Thyroid gland (tissue), 4 donors: ENCODE measurements around the gene ASCL1. TPM values are rescaled to one million over a fixed set of nuclear protein-coding genes. Genes with fewer than 3 reads are reported as not detected.
A peak's percentile ranks its signal among the peaks of the same experiment; 100 is the strongest.

Source experiments
- DNase-seq, 2 donors: peaks; one replicate each; pipeline ENCODE4 v3.0.0-alpha.2; 2019
- H3K27ac ChIP-seq, 3 donors: fragments of 200-600 bp; sonication (generic); 1 replicate in 2 of 3; 2 replicates in 1 of 3; pipeline ENCODE4 v1.5.1; 2016 to 2019; ENCODE audit warnings: mild to moderate bottlenecking in 1 of 3, moderate library complexity in 1 of 3
- H3K27me3 ChIP-seq: fragments of 200-600 bp; sonication (generic); one replicate; pipeline ENCODE4 v1.5.1; 2019
- H3K36me3 ChIP-seq, 2 donors: fragments of 200-600 bp; sonication (generic); one replicate each; pipeline ENCODE4 v1.5.1; 2016 to 2019
- H3K4me1 ChIP-seq, 2 donors: fragments of 200-600 bp; sonication (generic); one replicate each; pipeline ENCODE4 v1.5.1; 2017 to 2019
- H3K4me3 ChIP-seq, 3 donors: fragments of 200-600 bp; sonication (generic); replicated peaks in 1 of 3; 1 replicate in 2 of 3; 2 replicates in 1 of 3; pipeline ENCODE4 v1.5.1; 2016; ENCODE audit warnings: mild to moderate bottlenecking in 1 of 3
- H3K9me3 ChIP-seq: fragments of 200-600 bp; sonication (generic); one replicate; pipeline ENCODE4 v1.5.1; 2017
- CTCF ChIP-seq, 6 experiments: fragments of 200-600 bp in 3 of 6; fragments of 450-650 bp in 3 of 6; sonication (generic) in 3 of 6; IDR thresholded peaks; one replicate each; pipeline ENCODE4 v1.5.1; 2016 to 2019; ENCODE audit warnings: antibody characterized with exemption in 6 of 6, mild to moderate bottlenecking in 2 of 6, inconsistent platforms in 1 of 6, moderate library complexity in 1 of 6
- POLR2A ChIP-seq, 2 donors: fragments of 450-650 bp; IDR thresholded peaks; one replicate each; pipeline ENCODE4 v1.6.1; 2017; ENCODE audit warnings: antibody characterized with exemption in 2 of 2, mild to moderate bottlenecking in 2 of 2, moderate library complexity in 1 of 2
- WGBS, 2 donors: methylation state at CpG; one replicate each; pipeline ENCODE4 v1.1.5; 2017; 5-methylcytosine and 5-hydroxymethylcytosine counted together
- intact Hi-C: fragments of 100-400 bp; cut with DNase I; formaldehyde crosslinking; loops from one replicate; pipeline ENCODE4 v1.15.1; 2023
- total RNA-seq, 4 donors: library from RNA; depleted of rRNA; stranded (reverse); fragments of >200 nt; gene quantifications; one replicate each; pipeline ENCODE4 v1.2.3, GENCODE V29; 2016

ASCL1 gene
- total RNA-seq, 4 donors from 2014 or later, result 0.13 to 1.7 (median 0.49) TPM; not detected in 1

- intact Hi-C loops, result loop anchor here (10.0 kb wide), 1 partner anchor 589 kb away; no protein-coding TSS in a partner anchor
- Histone ChIP-seq H3K9me3 (no peaks in the 10 kb centered on the region), H3K4me1 (peaks cover 13 to 26% of the 10 kb centered on the region in 2 donors), H3K27me3 (peaks cover 16% of the 10 kb centered on the region), H3K27ac (no peak overlapping the region), H3K36me3 (no peaks in the 10 kb centered on the region), H3K4me3 (peak overlapping the region in 1 of 3 donors; percentile 12)
- 5 to 11% methylated on average over 12 to 15 of the region's 50 CpGs for WGBS, 2 donors
- DNase-seq, result peak in 1 of 2 donors; percentile 24
- TF ChIP-seq CTCF (IDR thresholded peaks at IDR 0.05), result no peak
- TF ChIP-seq POLR2A (IDR thresholded peaks at IDR 0.05), result no peak
Observed at GRCh38 chr12:102955926-102956737, 1.3 kb upstream of the ASCL1 start.

- peaks cover 17% of the 10 kb centered on the region for H3K27me3 ChIP-seq
- no peaks in the 10 kb centered on the region for H3K36me3 ChIP-seq
- WGBS, 2 donors, result 3 to 5% methylated on average over 19 of the region's 19 CpGs
- H3K4me1 ChIP-seq, result peaks cover 13 to 26% of the 10 kb centered on the region in 2 donors
- DNase-seq, result no peak
- H3K27ac ChIP-seq, result no peak overlapping the region
- peak overlapping the region in 1 of 3 donors; percentile 12 for H3K4me3 ChIP-seq
- intact Hi-C loops, result loop anchor here (10.0 kb wide), 1 partner anchor 588 kb away; no protein-coding TSS in a partner anchor
- TF ChIP-seq CTCF (IDR thresholded peaks at IDR 0.05) (no peak), POLR2A (IDR thresholded peaks at IDR 0.05) (no peak)
- H3K9me3 ChIP-seq, result no peaks in the 10 kb centered on the region
Observed at GRCh38 chr12:102956738-102957327, 641 bp upstream of the ASCL1 start.

DNA sequence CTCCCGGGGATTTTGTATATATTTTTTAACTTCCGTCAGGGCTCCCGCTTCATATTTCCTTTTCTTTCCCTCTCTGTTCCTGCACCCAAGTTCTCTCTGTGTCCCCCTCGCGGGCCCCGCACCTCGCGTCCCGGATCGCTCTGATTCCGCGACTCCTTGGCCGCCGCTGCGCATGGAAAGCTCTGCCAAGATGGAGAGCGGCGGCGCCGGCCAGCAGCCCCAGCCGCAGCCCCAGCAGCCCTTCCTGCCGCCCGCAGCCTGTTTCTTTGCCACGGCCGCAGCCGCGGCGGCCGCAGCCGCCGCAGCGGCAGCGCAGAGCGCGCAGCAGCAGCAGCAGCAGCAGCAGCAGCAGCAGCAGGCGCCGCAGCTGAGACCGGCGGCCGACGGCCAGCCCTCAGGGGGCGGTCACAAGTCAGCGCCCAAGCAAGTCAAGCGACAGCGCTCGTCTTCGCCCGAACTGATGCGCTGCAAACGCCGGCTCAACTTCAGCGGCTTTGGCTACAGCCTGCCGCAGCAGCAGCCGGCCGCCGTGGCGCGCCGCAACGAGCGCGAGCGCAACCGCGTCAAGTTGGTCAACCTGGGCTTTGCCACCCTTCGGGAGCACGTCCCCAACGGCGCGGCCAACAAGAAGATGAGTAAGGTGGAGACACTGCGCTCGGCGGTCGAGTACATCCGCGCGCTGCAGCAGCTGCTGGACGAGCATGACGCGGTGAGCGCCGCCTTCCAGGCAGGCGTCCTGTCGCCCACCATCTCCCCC, 777 bp downstream of the ASCL1 start:
- Histone ChIP-seq H3K4me1 (peaks cover 13 to 26% of the 10 kb centered on the region in 2 donors), H3K4me3 (no peak overlapping the region), H3K27ac (no peak overlapping the region), H3K36me3 (no peaks in the 10 kb centered on the region), H3K27me3 (peaks cover 28% of the 10 kb centered on the region), H3K9me3 (no peaks in the 10 kb centered on the region)
- 2 to 3% methylated on average over 33 to 80 of the region's 83 CpGs for WGBS, 2 donors
- peak; percentile 39 to 50 for DNase-seq
- TF ChIP-seq CTCF (IDR thresholded peaks at IDR 0.05) (no peak), POLR2A (IDR thresholded peaks at IDR 0.05) (no peak)
- intact Hi-C loops, result loop anchor here (10.0 kb wide), 1 partner anchor 587 kb away; no protein-coding TSS in a partner anchor

DNA sequence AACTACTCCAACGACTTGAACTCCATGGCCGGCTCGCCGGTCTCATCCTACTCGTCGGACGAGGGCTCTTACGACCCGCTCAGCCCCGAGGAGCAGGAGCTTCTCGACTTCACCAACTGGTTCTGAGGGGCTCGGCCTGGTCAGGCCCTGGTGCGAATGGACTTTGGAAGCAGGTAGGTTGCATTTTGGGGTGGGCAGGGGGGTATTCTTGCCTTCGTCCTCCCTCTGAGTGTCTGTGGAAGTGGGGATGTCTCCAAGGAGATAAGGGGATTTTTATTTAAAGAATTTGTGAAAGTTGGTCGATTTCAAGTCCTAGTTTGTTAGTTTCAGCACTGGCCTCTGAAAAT, 1.3 kb downstream of the ASCL1 start:
- intact Hi-C loops, result loop anchor here (10.0 kb wide), 1 partner anchor 586 kb away; no protein-coding TSS in a partner anchor
- 1 to 5% methylated on average over 11 to 13 of the region's 15 CpGs for WGBS, 2 donors
- peaks cover 34% of the 10 kb centered on the region for H3K27me3 ChIP-seq
- TF ChIP-seq POLR2A (IDR thresholded peaks at IDR 0.05) (no peak), CTCF (IDR thresholded peaks at IDR 0.05) (no peak)
- DNase-seq, result no peak
- H3K9me3 ChIP-seq, result no peaks in the 10 kb centered on the region
- no peaks in the 10 kb centered on the region for H3K36me3 ChIP-seq
- H3K27ac ChIP-seq, result no peak overlapping the region
- H3K4me1 ChIP-seq, result peaks cover 13 to 26% of the 10 kb centered on the region in 2 donors
- no peak overlapping the region for H3K4me3 ChIP-seq
